OCI-LY7 (cell line): ENCODE measurements around the gene SERPINE1.
"Not testable (repeated sequence)": the region's sequence is repeated elsewhere in the genome, so short reads cannot be mapped to it uniquely, and the experiment has no call there.

Experiments used
- CTCF ChIP-seq: fragments of 200-600 bp; sonication (generic); conservative IDR thresholded peaks from 2 replicates; pipeline ENCODE4 v1.5.1; 2014; ENCODE audit warnings: mild to moderate bottlenecking, antibody characterized with exemption, low read length, moderate library complexity, mixed read lengths
- EZH2phosphoT487 ChIP-seq: fragments of 200-600 bp; sonication (generic); IDR thresholded peaks from 2 replicates; pipeline ENCODE4 v1.6.1; 2018; ENCODE audit warnings: low read depth, borderline replicate concordance, mild to moderate bottlenecking, mixed run types, antibody characterized with exemption, low read length, moderate library complexity, mixed read lengths

- TF ChIP-seq CTCF, EZH2phosphoT487: not testable (repeated sequence)
Measured at GRCh38 chr7:101121631-101121990, 5.3 kb upstream of the SERPINE1 start.
